ENCODE results near the gene PRIMA1. TPM values are rescaled to one million over a fixed set of nuclear protein-coding genes. Genes with fewer than 3 reads are reported as not detected.

The PRIMA1 gene
- total RNA-seq, 1 experiment from 2014 or later = 2.3 TPM

DNA sequence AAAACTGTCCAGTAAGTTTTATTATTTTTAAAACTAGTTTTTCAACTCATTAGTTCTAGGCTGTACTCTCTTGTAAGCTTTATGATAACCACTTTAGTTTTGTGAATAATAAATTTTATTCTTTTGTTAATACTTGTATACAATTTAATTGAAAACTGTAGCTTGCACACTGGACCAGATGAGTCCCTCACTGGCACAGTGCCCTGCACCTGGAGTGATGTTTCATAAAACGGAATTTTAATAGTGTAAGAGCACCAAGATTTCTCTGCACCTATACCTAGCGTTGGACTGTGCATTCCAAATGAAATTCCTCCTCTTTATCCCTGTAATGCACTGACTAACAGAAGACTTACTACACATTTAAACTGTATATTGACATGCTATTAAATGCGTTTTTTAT is 80.8 kb downstream of the PRIMA1 start:
- H3K4me1 Mint-ChIP-seq = peaks cover 6 to 8% of the 10 kb centered on the region in 2 experiments

More for the DNA sequence above, 80.8 kb downstream of the PRIMA1 start:
- DNase-seq = no peak
- Mint-ChIP-seq H3K36me3 (ENCODE audit: insufficient read depth in 1 of 3, low read depth in 3 of 3) (no peaks in the 10 kb centered on the region; a peak in 1 of 7 replicates), H3K27me3 (ENCODE audit: low read depth) (no peaks in the 10 kb centered on the region; the same call in 1 of the 2 replicates), H3K9me3 (no peaks in the 10 kb centered on the region), H3K27ac (no peak overlapping the region), H3K4me3 (no peak overlapping the region)
- Histone ChIP-seq H4K20me1 (ENCODE audit: control insufficient read depth, insufficient read depth, insufficient read length) (no peaks in the 10 kb centered on the region), H4K91ac (ENCODE audit: insufficient read length, low read depth, low read length) (no peak overlapping the region), H3T11ph (ENCODE audit: low read length) (no peak overlapping the region), H3K27me3 (ENCODE audit: insufficient read depth, low read length) (no peaks in the 10 kb centered on the region), H2BK20ac (ENCODE audit: low read depth, low read length, poor library complexity, severe bottlenecking) (no peak overlapping the region), H3K23me2 (ENCODE audit: insufficient read length, low read depth, low read length, poor library complexity, severe bottlenecking) (no peaks in the 10 kb centered on the region), H3K79me2 (ENCODE audit: insufficient read depth, low read length) (no peaks in the 10 kb centered on the region), H3K4me2 (ENCODE audit: insufficient read depth, insufficient read length, low read length) (no peak overlapping the region), H3K9me3 (ENCODE audit: control insufficient read depth, low read depth, low read length) (no peaks in the 10 kb centered on the region), H2BK15ac (ENCODE audit: low read depth, low read length) (no peak overlapping the region), H2BK12ac (ENCODE audit: insufficient read length, low read depth, low read length) (no peak overlapping the region), H2BK5ac (ENCODE audit: insufficient read length, low read length) (no peak overlapping the region), H3K14ac (ENCODE audit: insufficient read depth, low read length) (no peak overlapping the region), H3K56ac (ENCODE audit: insufficient read length, low read depth, low read length) (no peak overlapping the region), H2AFZ (ENCODE audit: low read length) (no peak overlapping the region), H4K8ac (replicated peaks; ENCODE audit: insufficient read length, low read depth, low read length) (no peak overlapping the region), H4K5ac (ENCODE audit: insufficient read length, low read depth, low read length) (no peak overlapping the region), H2AK5ac (ENCODE audit: insufficient read length, low read length) (no peak overlapping the region), H3K9ac (ENCODE audit: extremely low read depth, insufficient read length, low read length) (no peak overlapping the region), H3K18ac (ENCODE audit: insufficient read length, low read depth, low read length) (no peak overlapping the region), H3K4ac (ENCODE audit: low read depth, low read length) (no peak overlapping the region), H3K23ac (ENCODE audit: insufficient read length, low read depth, low read length) (no peak overlapping the region), H3K79me1 (ENCODE audit: insufficient read depth, low read depth, low read length, poor library complexity, severe bottlenecking) (no peaks in the 10 kb centered on the region), H2BK120ac (ENCODE audit: low read depth, low read length, poor library complexity, severe bottlenecking) (no peak overlapping the region), H3K27ac (ENCODE audit: insufficient read length, low read depth, low read length) (no peak overlapping the region), H3K4me1 (ENCODE audit: insufficient read depth, low read length) (no peaks in the 10 kb centered on the region; the same call in 1 of the 2 replicates)
- no CpG with 5 or more reads among the region's 3 CpGs for WGBS (ENCODE audit: extremely low coverage, insufficient read length, low lambda C conversion rate)
- TF ChIP-seq, protein P1, sequence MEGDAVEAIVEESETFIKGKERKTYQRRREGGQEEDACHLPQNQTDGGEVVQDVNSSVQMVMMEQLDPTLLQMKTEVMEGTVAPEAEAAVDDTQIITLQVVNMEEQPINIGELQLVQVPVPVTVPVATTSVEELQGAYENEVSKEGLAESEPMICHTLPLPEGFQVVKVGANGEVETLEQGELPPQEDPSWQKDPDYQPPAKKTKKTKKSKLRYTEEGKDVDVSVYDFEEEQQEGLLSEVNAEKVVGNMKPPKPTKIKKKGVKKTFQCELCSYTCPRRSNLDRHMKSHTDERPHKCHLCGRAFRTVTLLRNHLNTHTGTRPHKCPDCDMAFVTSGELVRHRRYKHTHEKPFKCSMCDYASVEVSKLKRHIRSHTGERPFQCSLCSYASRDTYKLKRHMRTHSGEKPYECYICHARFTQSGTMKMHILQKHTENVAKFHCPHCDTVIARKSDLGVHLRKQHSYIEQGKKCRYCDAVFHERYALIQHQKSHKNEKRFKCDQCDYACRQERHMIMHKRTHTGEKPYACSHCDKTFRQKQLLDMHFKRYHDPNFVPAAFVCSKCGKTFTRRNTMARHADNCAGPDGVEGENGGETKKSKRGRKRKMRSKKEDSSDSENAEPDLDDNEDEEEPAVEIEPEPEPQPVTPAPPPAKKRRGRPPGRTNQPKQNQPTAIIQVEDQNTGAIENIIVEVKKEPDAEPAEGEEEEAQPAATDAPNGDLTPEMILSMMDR (conservative IDR thresholded peaks at IDR 0.05) = no peak

Measured in H9 (cell line).